Measurements from ENCODE around the gene MYO1B. TPM values are rescaled to one million over a fixed set of nuclear protein-coding genes. Genes with fewer than 3 reads are reported as not detected.

The MYO1B gene
- total and polyA plus RNA-seq, 10 of the 15 experiments (the other 5 are each of a cell fraction or from before 2014, with no cell fraction given) = 0.10 to 4.2 (median 1.6) TPM

- no peak overlapping the region for H3K27ac ChIP-seq (ENCODE audit: control insufficient read depth, insufficient read depth)
- H3K27me3 ChIP-seq (replicated peaks in 1 of 2; ENCODE audit: control insufficient read depth in 2 of 2, insufficient read depth in 2 of 2, low read length in 1 of 2) = no peaks in the 10 kb centered on the region
- no peaks in the 10 kb centered on the region for H4K20me1 ChIP-seq (ENCODE audit: control insufficient read depth, insufficient read depth)
- TF ChIP-seq MYC (IDR thresholded peaks at IDR 0.05; ENCODE audit: insufficient read depth, insufficient read length, insufficient replicate concordance, low read length, severe bottlenecking) = no peak
- TF ChIP-seq EED (IDR thresholded peaks at IDR 0.05; ENCODE audit: low read depth) = no peak
- no peak for TF ChIP-seq BHLHE40 (IDR thresholded peaks at IDR 0.05; ENCODE audit: borderline replicate concordance in 1 of 2, low read depth in 2 of 2, low read length in 1 of 2)
- TF ChIP-seq YY1 (IDR thresholded peaks at IDR 0.05; ENCODE audit: low read depth, low read length) = no peak
- TF ChIP-seq FOXM1 (IDR thresholded peaks at IDR 0.05; ENCODE audit: low read depth, low read length) = no peak
- no peak for TF ChIP-seq ZNF687 (IDR thresholded peaks at IDR 0.05)
- no peak for TF ChIP-seq HDGF (IDR thresholded peaks at IDR 0.05)
- TF ChIP-seq TARDBP (IDR thresholded peaks at IDR 0.05; ENCODE audit: borderline replicate concordance) = no peak
- TF ChIP-seq NR2C1 (IDR thresholded peaks at IDR 0.05) = no peak
- no peak for TF ChIP-seq ETV6 (conservative IDR thresholded peaks at IDR 0.05 in 1 of 2, IDR thresholded peaks at IDR 0.05 in 1 of 2; ENCODE audit: borderline replicate concordance in 1 of 2, low read depth in 1 of 2)
- no peak for TF ChIP-seq NBN (IDR thresholded peaks at IDR 0.05)
- no peak for TF ChIP-seq E2F8 (IDR thresholded peaks at IDR 0.05; ENCODE audit: low read depth, partially characterized antibody)
- no peaks in the 10 kb centered on the region for H3K79me2 ChIP-seq (ENCODE audit: control insufficient read depth, insufficient read depth, low read length)
- POLR2A ChIA-PET = no interaction called here
- H3K4me1 ChIP-seq (ENCODE audit: control insufficient read depth, insufficient read depth, low read length) = peaks cover 6% of the 10 kb centered on the region
- FAIRE-seq (no peak), DNase-seq (ENCODE audit: low read depth, low spot score) (no peak), ATAC-seq (peak; percentile 22; the same call in 2 of the 3 replicates)
- intact Hi-C loops (cut with micrococcal nuclease; ENCODE audit: unreplicated experiment) (no loop called here), in situ Hi-C loops (cut with MboI) (no loop called here)
- no TSS peak for BruUV-seq (replicated peaks)
- H2AFZ ChIP-seq (ENCODE audit: control insufficient read depth, low read depth, low read length) = no peak overlapping the region
- no peak overlapping the region for H3K9ac ChIP-seq (ENCODE audit: control insufficient read depth, insufficient read depth, low read length)
- SMC1A ChIA-PET (ENCODE audit: uncharacterized antibody, unreplicated experiment) = no interaction called here
- H3K36me3 ChIP-seq (ENCODE audit: control insufficient read depth in 2 of 2, insufficient read depth in 2 of 2, low read length in 1 of 2) = no peaks in the 10 kb centered on the region
- RAD21 ChIA-PET (ENCODE audit: unreplicated experiment) = no interaction called here
- 14% methylated on average over 4 of the region's 4 CpGs for WGBS (ENCODE audit: insufficient coverage, insufficient replicate concordance, low lambda C conversion rate, missing lambda C conversion rate)
- CTCF ChIA-PET = no interaction called here
- peaks cover 8% of the 10 kb centered on the region for H3K9me3 ChIP-seq (replicated peaks; ENCODE audit: control insufficient read depth, insufficient read depth, low read length)
- H3K4me3 ChIP-seq = no peak overlapping the region
- no peak overlapping the region for H3K4me2 ChIP-seq (ENCODE audit: control insufficient read depth, insufficient read depth)
Observed at GRCh38 chr2:191222507-191222906, 22.7 kb upstream of the MYO1B start.

Data from GM12878 (cell line).